ENCODE results near the gene TINAG. TPM values are rescaled to one million over a fixed set of nuclear protein-coding genes. Genes with fewer than 3 reads are reported as not detected.

The TINAG gene
- total RNA-seq, 2 experiments from 2014 or later = not detected

DNA sequence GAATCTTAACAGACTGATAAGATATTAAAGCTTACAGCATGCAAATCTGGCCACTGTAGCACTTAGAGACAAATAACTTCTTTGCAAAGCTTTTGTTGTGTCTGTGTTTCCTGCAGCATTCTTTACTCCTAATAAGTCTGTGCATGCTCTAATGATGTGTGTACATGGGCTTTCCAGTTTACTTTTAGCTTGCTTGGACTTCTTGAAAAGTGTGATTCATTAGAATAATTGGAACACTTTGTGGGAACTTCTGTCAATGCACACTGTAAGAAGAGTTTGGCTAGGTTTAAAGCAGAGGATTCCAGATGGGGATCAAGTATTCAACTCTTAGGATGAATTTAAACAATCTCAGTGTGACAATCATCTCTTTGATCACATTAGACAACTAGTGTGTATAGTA lies 22.1 kb upstream of the TINAG start:
- H3K9me3 Mint-ChIP-seq = no peaks in the 10 kb centered on the region

DNA sequence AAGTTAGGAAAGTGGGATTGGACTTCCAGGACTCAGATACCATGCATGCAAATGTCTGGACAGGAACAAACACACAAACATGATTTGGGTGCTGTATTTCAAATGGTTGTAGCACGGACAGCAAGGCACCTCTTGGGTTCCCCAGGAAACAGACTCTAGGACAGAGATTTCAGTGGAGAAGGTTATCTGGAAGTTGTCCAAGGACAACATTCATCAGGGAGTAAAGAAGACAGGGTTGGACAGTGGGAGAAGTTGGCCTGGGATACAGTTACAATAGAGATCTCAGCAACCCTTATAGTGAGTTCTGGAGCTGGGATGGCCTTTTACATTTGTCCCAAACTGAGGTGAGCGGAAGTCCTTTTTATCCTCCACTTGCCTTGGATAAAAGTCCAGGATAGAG lies 19.8 kb upstream of the TINAG start:
- Mint-ChIP-seq H3K27me3 (no peaks in the 10 kb centered on the region), H3K36me3 (ENCODE audit: low read depth) (no peaks in the 10 kb centered on the region), H3K27ac (no peak overlapping the region), H3K4me3 (no peak overlapping the region), H3K4me1 (no peaks in the 10 kb centered on the region), H3K9me3 (no peaks in the 10 kb centered on the region)
- no peak for DNase-seq
- ChIA-PET POLR2A (no interaction called here), CTCF (no interaction called here)

More for the DNA sequence above, 22.1 kb upstream of the TINAG start:
- Mint-ChIP-seq H3K4me1 (no peaks in the 10 kb centered on the region), H3K36me3 (ENCODE audit: low read depth) (no peaks in the 10 kb centered on the region), H3K27me3 (no peaks in the 10 kb centered on the region), H3K27ac (no peak overlapping the region), H3K4me3 (no peak overlapping the region)
- POLR2A ChIA-PET = no interaction called here
- CTCF ChIA-PET = no interaction called here
- DNase-seq = no peak

DNA sequence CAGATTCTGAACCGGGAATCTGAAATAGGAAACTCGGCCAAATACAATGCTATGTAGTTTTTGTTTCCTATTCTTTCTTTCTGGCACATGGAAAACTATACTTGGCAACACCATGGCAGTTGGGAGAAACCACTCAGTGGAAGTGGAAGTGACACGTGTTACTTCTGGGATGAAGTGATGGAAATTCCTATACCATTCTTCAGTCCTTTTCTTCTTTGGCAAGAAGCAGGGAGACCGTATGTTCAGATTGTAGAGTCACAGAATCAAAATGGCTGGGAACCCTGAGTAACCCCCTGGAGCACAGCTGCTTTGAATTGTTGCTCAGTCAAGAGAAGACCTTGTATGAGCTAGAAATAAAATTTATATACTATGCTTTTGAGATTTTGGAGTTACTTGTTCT lies 18.8 kb upstream of the TINAG start:
- H3K27ac Mint-ChIP-seq = peak overlapping the region; percentile 46
- POLR2A ChIA-PET = no interaction called here

DNA sequence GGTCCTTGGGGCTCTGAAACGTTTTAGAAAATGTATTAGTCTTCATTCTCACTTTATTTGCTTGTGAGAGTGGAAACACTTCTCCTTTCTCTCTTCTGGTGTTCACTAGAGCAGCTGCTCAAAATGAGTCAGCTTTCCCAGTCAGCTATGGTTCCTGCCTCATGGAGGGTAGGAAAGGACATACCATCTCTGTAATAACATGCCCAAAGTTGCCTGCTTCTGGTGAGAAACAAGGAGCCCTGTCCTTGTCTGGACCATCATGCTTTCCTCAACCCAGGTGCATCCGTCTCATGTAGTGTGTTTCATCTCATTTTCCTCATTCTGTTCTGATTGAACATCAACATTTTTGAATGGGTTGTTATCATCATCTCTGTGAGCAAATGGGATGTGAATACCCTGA lies 17.1 kb upstream of the TINAG start:
- POLR2A ChIA-PET = no interaction called here
- DNase-seq = no peak
- Mint-ChIP-seq H3K27me3 (no peaks in the 10 kb centered on the region), H3K4me3 (no peak overlapping the region), H3K36me3 (ENCODE audit: low read depth) (no peaks in the 10 kb centered on the region), H3K9me3 (no peaks in the 10 kb centered on the region), H3K4me1 (no peaks in the 10 kb centered on the region), H3K27ac (no peak overlapping the region)
- CTCF ChIA-PET = no interaction called here

More for the DNA sequence above, 18.8 kb upstream of the TINAG start:
- Mint-ChIP-seq H3K9me3 (no peaks in the 10 kb centered on the region), H3K27me3 (no peaks in the 10 kb centered on the region), H3K4me1 (no peaks in the 10 kb centered on the region), H3K36me3 (ENCODE audit: low read depth) (no peaks in the 10 kb centered on the region), H3K4me3 (no peak overlapping the region)
- CTCF ChIA-PET = no interaction called here
- DNase-seq = no peak

DNA sequence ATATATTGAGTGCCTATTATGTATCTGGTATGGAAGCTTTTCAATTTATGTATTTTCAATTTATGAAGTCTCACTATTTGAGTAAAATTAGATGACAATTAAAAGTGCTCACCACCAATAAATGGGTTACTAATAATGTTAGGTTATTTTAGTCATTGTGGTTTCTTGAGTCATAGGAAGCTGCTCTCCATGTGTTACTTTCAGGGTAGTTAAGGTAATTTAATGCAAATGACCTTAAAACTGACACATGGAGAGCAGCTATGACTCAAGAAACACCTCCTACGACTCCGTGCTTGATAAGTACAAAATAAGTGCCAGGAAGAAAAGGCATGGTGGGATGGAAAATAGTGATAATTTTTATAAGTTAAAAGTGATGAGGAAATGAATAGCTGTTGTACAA lies 16.5 kb upstream of the TINAG start:
- Mint-ChIP-seq H3K4me3 (no peak overlapping the region), H3K27ac (no peak overlapping the region)

DNA sequence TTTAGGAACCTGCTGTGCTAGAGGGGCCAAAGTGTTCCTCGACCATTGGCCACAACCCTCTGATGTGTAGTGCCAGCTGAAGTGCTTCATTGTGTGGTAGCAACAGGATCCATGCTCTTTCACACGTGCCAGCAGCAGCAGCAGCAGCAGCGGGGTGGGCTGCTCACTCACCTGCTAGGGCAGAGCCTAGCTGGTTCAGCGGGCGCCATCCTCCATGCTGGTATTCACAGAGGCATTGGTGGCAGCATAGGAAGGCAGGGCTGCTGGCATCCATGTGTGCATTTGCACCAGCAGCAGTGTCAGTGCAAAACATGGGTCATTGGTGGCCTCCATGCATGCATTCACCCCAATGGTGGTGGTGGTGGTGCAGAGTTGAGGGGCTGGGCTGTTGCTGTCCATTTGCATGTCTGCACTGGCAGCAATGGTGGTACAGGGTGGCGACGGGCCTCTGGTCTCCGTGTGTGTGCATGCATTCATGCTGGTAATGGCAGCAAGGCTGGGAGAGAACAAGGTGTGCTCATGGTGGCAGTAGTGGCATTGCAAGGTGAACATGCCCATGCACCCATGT lies 13.2 kb upstream of the TINAG start:
- ChIA-PET POLR2A (no interaction called here), CTCF (no interaction called here)
- Mint-ChIP-seq H3K27me3 (no peaks in the 10 kb centered on the region), H3K4me1 (no peaks in the 10 kb centered on the region), H3K27ac (no peak overlapping the region), H3K4me3 (no peak overlapping the region), H3K36me3 (ENCODE audit: low read depth) (no peaks in the 10 kb centered on the region), H3K9me3 (no peaks in the 10 kb centered on the region)
- no peak for DNase-seq

More for the DNA sequence above, 16.5 kb upstream of the TINAG start:
- no peaks in the 10 kb centered on the region for H3K4me1 Mint-ChIP-seq
- ChIA-PET POLR2A (no interaction called here), CTCF (no interaction called here)
- no peaks in the 10 kb centered on the region for H3K36me3 Mint-ChIP-seq (ENCODE audit: low read depth)
- DNase-seq = no peak
- no peaks in the 10 kb centered on the region for H3K27me3 Mint-ChIP-seq
- H3K9me3 Mint-ChIP-seq = no peaks in the 10 kb centered on the region

DNA sequence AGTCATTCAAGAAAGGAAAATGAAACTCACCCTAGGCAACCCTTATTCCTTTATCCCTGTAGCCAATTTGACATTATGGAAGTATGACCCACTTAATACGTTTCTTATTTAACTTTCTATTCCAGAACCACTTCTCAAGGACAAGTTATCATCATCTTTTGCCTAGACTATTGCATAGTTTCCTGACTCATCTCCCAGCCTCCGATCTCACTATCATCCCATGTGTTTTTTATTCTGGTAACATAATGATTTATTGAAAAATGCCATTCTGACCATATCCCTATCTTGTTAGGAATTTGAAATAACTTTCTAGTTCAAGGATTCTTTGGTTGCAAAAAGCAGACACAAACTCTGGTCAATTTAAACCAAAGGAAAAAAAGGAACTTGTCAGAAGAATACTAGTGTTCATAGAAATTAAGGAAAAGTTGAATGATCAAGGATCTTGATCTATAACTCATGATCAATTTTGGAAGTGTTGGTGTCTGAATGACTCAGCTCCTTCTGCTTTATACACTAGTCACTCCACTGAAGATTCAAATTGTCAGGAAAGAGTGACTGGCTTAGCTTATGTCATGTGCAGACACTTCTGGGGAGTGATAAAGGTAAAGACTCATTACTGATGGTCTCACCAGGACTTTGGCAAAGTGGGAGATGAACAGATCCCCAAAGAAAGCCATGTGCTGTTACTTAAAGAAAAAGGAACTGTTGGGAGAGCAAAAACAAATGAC lies 8.5 kb upstream of the TINAG start:
- Mint-ChIP-seq H3K27ac (no peak overlapping the region), H3K9me3 (no peaks in the 10 kb centered on the region), H3K36me3 (ENCODE audit: low read depth) (no peaks in the 10 kb centered on the region), H3K4me1 (no peaks in the 10 kb centered on the region), H3K27me3 (no peaks in the 10 kb centered on the region), H3K4me3 (no peak overlapping the region)
- ChIA-PET CTCF (no interaction called here), POLR2A (no interaction called here)
- DNase-seq = no peak

DNA sequence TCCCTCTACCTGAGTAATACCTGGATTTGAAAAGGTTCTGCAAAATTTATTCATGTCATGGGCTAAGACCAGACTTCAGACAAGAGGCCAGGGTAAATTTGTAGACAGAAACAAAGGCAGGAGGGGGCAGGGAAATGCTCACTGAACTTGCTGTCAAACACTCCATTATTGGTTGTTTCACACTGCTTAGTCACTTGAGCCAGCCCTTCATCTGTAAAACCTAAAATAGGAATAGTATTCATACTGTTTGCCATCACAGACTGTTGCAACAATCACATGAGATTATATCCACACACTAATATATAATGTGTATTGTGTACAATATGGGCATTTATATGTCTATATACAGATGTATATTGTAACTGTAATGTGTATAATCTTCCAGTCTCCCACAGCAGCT lies 6.5 kb upstream of the TINAG start:
- Mint-ChIP-seq H3K27ac (no peak overlapping the region), H3K4me3 (no peak overlapping the region), H3K36me3 (ENCODE audit: low read depth) (no peaks in the 10 kb centered on the region), H3K9me3 (no peaks in the 10 kb centered on the region), H3K4me1 (no peaks in the 10 kb centered on the region), H3K27me3 (no peaks in the 10 kb centered on the region)
- ChIA-PET CTCF (interaction anchor here (0.6 kb wide), 1 partner anchor 139 kb away, joined by 3 read pairs; no protein-coding TSS in a partner anchor), POLR2A (no interaction called here)
- DNase-seq = no peak

DNA sequence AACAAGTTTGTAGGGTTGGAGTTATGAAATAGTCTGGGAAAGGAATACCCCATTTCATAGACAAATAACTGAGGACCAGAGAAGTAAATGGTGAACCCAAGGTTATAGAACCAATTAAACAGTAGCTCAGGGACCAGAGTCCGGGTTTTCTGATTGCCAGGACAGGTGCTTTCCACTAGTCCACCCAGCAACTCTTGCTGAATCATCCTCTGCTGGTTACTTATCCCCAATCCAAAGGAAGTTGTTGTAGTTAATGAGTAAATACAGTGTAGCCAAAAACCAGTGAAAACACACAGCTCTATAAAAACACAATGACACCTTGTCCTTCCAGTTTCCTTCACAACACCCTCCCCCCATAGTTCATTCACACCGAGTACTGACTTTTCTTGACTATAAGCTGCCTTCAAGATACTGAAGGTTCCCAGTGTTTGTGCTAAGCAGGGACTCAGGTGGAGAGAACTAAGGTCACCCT lies 766 bp upstream of the TINAG start:
- ChIA-PET POLR2A (no interaction called here), CTCF (no interaction called here)
- Mint-ChIP-seq H3K9me3 (no peaks in the 10 kb centered on the region), H3K4me1 (no peaks in the 10 kb centered on the region), H3K27ac (no peak overlapping the region), H3K4me3 (no peak overlapping the region), H3K36me3 (ENCODE audit: low read depth) (no peaks in the 10 kb centered on the region), H3K27me3 (no peaks in the 10 kb centered on the region)
- DNase-seq = no peak

DNA sequence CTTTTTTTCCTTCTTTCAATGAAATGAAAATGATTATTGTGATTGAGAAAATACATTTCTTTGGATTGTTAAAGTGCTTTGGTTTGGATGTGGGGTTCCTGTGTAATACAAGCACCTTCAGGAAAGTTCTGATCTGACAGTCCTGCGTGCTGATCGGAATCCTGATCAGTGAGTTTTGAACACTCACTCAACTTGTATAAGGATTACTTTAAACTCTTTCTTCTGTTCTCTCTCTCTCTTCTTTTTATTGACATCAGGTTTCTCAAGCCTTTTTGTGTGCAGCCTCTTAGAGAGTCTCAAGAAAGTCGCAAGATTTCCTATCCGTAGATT lies 710 bp downstream of the TINAG start:
- Mint-ChIP-seq H3K4me1 (no peaks in the 10 kb centered on the region), H3K27ac (no peak overlapping the region), H3K27me3 (no peaks in the 10 kb centered on the region), H3K9me3 (no peaks in the 10 kb centered on the region), H3K4me3 (no peak overlapping the region), H3K36me3 (ENCODE audit: low read depth) (no peaks in the 10 kb centered on the region)
- POLR2A ChIA-PET = no interaction called here
- DNase-seq = no peak
- CTCF ChIA-PET = no interaction called here

DNA sequence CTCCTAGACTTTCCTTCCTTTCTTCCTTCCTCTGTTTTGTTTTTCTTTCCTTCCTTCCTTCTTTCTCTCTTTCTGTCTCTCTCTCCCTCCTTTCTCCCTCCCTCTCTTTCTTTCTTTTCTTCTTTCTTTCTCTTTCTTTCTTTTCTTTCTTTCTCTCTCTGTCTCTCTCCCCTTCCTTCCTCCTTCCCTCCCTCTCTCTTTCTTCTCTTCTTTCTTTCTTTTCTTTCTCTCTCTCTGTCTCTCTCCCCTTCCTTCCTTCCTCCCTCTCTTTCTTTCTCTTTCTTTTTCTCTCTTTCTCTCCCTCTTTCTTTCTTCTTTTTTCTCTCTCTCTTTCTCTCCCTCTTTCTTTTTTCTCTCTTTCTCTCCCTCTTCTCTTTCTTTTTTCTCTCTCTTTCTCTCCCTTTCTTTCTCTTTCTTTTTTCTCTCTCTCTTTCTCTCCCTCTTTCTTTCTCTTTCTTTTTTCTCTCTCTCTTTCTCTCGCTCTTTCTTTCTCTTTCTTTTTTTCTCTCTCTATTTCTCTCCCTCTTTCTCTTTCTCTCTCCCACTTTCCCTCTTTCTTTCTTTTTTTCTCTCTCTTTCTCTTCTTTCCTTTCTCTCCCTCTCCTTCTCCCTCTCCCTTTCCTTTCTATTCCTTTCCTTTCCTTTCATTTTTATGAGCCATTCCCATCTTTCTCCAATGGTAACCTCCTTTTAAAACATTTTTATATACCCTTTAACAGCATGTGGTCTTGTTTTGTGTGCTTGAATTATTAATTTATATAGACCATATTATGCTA lies 2.3 kb downstream of the TINAG start:
- H3K9me3 Mint-ChIP-seq = no peaks in the 10 kb centered on the region
- ChIA-PET POLR2A (no interaction called here), CTCF (no interaction called here)
- no peaks in the 10 kb centered on the region for H3K27me3 Mint-ChIP-seq
- DNase-seq = no peak
- H3K4me1 Mint-ChIP-seq = no peaks in the 10 kb centered on the region
- H3K36me3 Mint-ChIP-seq (ENCODE audit: low read depth) = no peaks in the 10 kb centered on the region
- H3K27ac Mint-ChIP-seq = no peak overlapping the region
- H3K4me3 Mint-ChIP-seq = no peak overlapping the region

DNA sequence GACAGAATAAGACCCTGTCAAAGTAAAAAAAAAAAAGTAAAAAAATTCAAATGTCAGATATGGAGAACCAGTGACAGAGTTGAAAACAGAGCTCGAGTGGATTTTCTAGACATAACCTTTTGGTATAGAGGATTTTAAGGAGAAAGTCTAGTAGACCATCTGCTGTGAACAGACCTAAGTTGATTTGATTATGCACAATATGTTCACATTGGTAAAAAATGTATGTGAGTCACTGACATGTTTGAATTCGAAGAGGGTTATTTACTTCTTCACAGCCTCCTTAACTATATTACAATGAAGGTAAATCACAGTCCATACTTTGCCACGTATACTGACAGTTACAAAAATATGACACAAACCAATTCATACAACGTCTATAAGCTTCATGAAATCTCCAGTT lies 7.4 kb downstream of the TINAG start:
- Mint-ChIP-seq H3K27ac (no peak overlapping the region), H3K9me3 (no peaks in the 10 kb centered on the region), H3K27me3 (no peaks in the 10 kb centered on the region), H3K4me1 (no peaks in the 10 kb centered on the region), H3K4me3 (no peak overlapping the region), H3K36me3 (ENCODE audit: low read depth) (no peaks in the 10 kb centered on the region)
- ChIA-PET CTCF (no interaction called here), POLR2A (no interaction called here)
- no peak for DNase-seq

DNA sequence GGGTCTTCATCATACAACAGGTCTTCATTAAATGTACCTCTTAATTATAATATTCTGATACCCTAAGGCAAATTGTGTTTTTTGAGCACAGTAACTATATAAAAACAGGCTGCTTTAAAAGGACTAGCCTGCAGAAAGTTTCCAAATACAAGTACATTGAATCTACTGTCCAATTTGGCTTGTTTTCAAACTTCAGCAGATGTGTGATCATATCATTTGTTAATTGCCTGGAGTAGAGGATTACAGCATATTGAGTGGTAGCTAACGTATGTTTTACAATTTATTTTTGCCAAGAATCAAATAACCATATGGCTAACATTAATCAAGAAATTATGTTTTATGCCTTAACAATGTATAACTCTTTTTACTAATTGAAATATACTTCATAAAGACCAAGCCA lies 12.6 kb downstream of the TINAG start:
- ChIA-PET POLR2A (no interaction called here), CTCF (no interaction called here)
- no peaks in the 10 kb centered on the region for H3K4me1 Mint-ChIP-seq
- no peaks in the 10 kb centered on the region for H3K36me3 Mint-ChIP-seq (ENCODE audit: low read depth)
- no peak overlapping the region for H3K27ac Mint-ChIP-seq
- no peak for DNase-seq
- H3K27me3 Mint-ChIP-seq = no peaks in the 10 kb centered on the region
- H3K9me3 Mint-ChIP-seq = no peaks in the 10 kb centered on the region
- H3K4me3 Mint-ChIP-seq = no peak overlapping the region

DNA sequence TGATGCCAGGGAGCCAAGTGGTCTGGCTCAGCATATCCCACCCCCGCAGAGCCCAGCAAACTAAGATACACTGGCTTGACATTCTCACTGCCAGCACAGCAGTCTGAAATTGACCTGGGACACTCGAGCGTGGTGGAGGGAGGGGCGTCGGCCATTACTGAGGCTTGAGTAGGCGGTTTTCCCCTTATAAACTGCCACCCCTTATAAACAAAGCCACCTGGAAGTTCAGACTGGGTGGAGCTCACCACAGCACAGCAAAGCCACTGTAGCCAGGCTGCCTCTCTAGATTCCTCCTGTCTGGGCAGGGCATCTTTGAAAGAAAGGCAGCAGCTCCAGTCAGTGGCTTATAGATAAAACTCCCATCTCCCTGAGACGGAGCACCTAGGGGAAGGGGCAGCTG lies 19.4 kb downstream of the TINAG start:
- Mint-ChIP-seq H3K27ac (no peak overlapping the region), H3K9me3 (peaks cover 11% of the 10 kb centered on the region), H3K36me3 (ENCODE audit: low read depth) (no peaks in the 10 kb centered on the region), H3K4me3 (no peak overlapping the region), H3K27me3 (no peaks in the 10 kb centered on the region), H3K4me1 (no peaks in the 10 kb centered on the region)
- POLR2A ChIA-PET = no interaction called here
- CTCF ChIA-PET = no interaction called here
- DNase-seq = no peak
